Measurements from ENCODE around the gene IFNAR1.

IFNAR1 gene

GRCh38 chr21:33324291-33325221, at the start of gene IFNAR1:
IFNAR1 (plus strand) TSS chr21:33324970; CDS start chr21:33325056, 86 bp downstream.
- in situ Hi-C loops (cut with MboI; ENCODE audit: low sequenced_read_pairs) = no loop called here

GRCh38 chr21:33278721-33279120, 46.0 kb upstream of the IFNAR1 start:
- in situ Hi-C loops (cut with MboI; ENCODE audit: low sequenced_read_pairs) = no loop called here

GRCh38 chr21:33279330-33279820, 45.4 kb upstream of the IFNAR1 start:
- in situ Hi-C loops (cut with MboI; ENCODE audit: low sequenced_read_pairs) = no loop called here

- in situ Hi-C loops (cut with MboI; ENCODE audit: low sequenced_read_pairs) = no loop called here
These were observed 43.6 kb upstream of the IFNAR1 start for GRCh38 chr21:33281096-33281652.

- in situ Hi-C loops (cut with MboI; ENCODE audit: low sequenced_read_pairs) = no loop called here
These were observed 41.6 kb upstream of the IFNAR1 start for GRCh38 chr21:33283203-33283602.

GRCh38 chr21:33286076-33286475, 38.7 kb upstream of the IFNAR1 start:
- in situ Hi-C loops (cut with MboI; ENCODE audit: low sequenced_read_pairs) = no loop called here

GRCh38 chr21:33286600-33287456, 37.9 kb upstream of the IFNAR1 start:
- in situ Hi-C loops (cut with MboI; ENCODE audit: low sequenced_read_pairs) = no loop called here

- in situ Hi-C loops (cut with MboI; ENCODE audit: low sequenced_read_pairs) = no loop called here
These were observed 35.5 kb upstream of the IFNAR1 start for GRCh38 chr21:33289199-33289819.

- in situ Hi-C loops (cut with MboI; ENCODE audit: low sequenced_read_pairs) = no loop called here
These were observed 34.3 kb upstream of the IFNAR1 start for GRCh38 chr21:33290441-33290840.

GRCh38 chr21:33291686-33292085, 33.1 kb upstream of the IFNAR1 start:
- in situ Hi-C loops (cut with MboI; ENCODE audit: low sequenced_read_pairs) = no loop called here

- in situ Hi-C loops (cut with MboI; ENCODE audit: low sequenced_read_pairs) = no loop called here
These were observed 32.0 kb upstream of the IFNAR1 start for GRCh38 chr21:33292724-33293123.

- in situ Hi-C loops (cut with MboI; ENCODE audit: low sequenced_read_pairs) = no loop called here
These were observed 31.6 kb upstream of the IFNAR1 start for GRCh38 chr21:33293136-33293535.

GRCh38 chr21:33293811-33294216, 31.0 kb upstream of the IFNAR1 start:
- in situ Hi-C loops (cut with MboI; ENCODE audit: low sequenced_read_pairs) = no loop called here

- in situ Hi-C loops (cut with MboI; ENCODE audit: low sequenced_read_pairs) = no loop called here
These were observed 28.6 kb upstream of the IFNAR1 start for GRCh38 chr21:33296156-33296555.

GRCh38 chr21:33299181-33299752, 25.5 kb upstream of the IFNAR1 start:
- in situ Hi-C loops (cut with MboI; ENCODE audit: low sequenced_read_pairs) = no loop called here

GRCh38 chr21:33300701-33301631, 23.8 kb upstream of the IFNAR1 start:
- in situ Hi-C loops (cut with MboI; ENCODE audit: low sequenced_read_pairs) = no loop called here

- in situ Hi-C loops (cut with MboI; ENCODE audit: low sequenced_read_pairs) = no loop called here
These were observed 23.2 kb upstream of the IFNAR1 start for GRCh38 chr21:33301632-33302002.

GRCh38 chr21:33302055-33302454, 22.7 kb upstream of the IFNAR1 start:
- in situ Hi-C loops (cut with MboI; ENCODE audit: low sequenced_read_pairs) = no loop called here

- in situ Hi-C loops (cut with MboI; ENCODE audit: low sequenced_read_pairs) = no loop called here
These were observed 22.0 kb upstream of the IFNAR1 start for GRCh38 chr21:33302796-33303195.

- in situ Hi-C loops (cut with MboI; ENCODE audit: low sequenced_read_pairs) = no loop called here
These were observed 19.5 kb upstream of the IFNAR1 start for GRCh38 chr21:33305344-33305671.
